H1 (cell line): Measurements from ENCODE around the gene MAVS. TPM values are rescaled to one million over a fixed set of nuclear protein-coding genes. Genes with fewer than 3 reads are reported as not detected.

ENCODE experiments used
- CTCF ChIA-PET: fragments of 300-600 bp; sonication (Branson Sonifier 250); formaldehyde crosslinking; loops from one replicate; lab custom pipeline; 2021; ENCODE audit not compliant: partially characterized antibody; lab: Charles Lee
- POLR2A ChIA-PET: fragments of 300-600 bp; sonication (Branson Sonifier 250); formaldehyde crosslinking; loops from one replicate; lab custom pipeline; 2021; ENCODE audit warnings: inconsistent platforms; ENCODE audit not compliant: partially characterized antibody; lab: Charles Lee
- DNase-seq, 2 experiments: peaks; one replicate each; pipeline versions ENCODE4 v3.0.0 to v3.0.0-alpha.2; 2010 to 2022; ENCODE audit warnings: low spot score in 2 of 2, low read depth in 1 of 2, mixed read lengths in 1 of 2
- FAIRE-seq: peaks from 2 replicates; lab custom pipeline; 2011; peaks lifted over from hg19 to GRCh38; lab: Jason Lieb, UNC
- H2AFZ ChIP-seq: 2 replicates; pipeline ENCODE4 v1.8.1; 2012; ENCODE audit warnings: low read length, inconsistent platforms
- H2AK5ac ChIP-seq: 2 replicates; pipeline ENCODE4 v1.6.1; 2013; ENCODE audit warnings: low read depth, low read length
- H2BK120ac ChIP-seq: replicated peaks from 2 replicates; pipeline ENCODE3; 2013; ENCODE audit warnings: low read depth, low read length, inconsistent platforms
- H2BK12ac ChIP-seq: 2 replicates; pipeline ENCODE4 v1.6.1; 2013; ENCODE audit warnings: low read depth, low read length
- H2BK15ac ChIP-seq: 2 replicates; pipeline ENCODE4 v1.6.1; 2013; ENCODE audit warnings: low read length
- H2BK20ac ChIP-seq: 2 replicates; pipeline ENCODE4 v1.6.1; 2013; ENCODE audit warnings: low read length
- H2BK5ac ChIP-seq: 2 replicates; pipeline ENCODE4 v1.6.1; 2013; ENCODE audit warnings: low read depth, low read length
- H3K14ac ChIP-seq: 2 replicates; pipeline ENCODE4 v1.6.1; 2013; ENCODE audit warnings: inconsistent platforms; ENCODE audit not compliant: insufficient read length
- H3K18ac ChIP-seq: 2 replicates; pipeline ENCODE4 v1.6.1; 2013; ENCODE audit warnings: low read length; ENCODE audit errors: extremely low read depth
- H3K23ac ChIP-seq: 2 replicates; pipeline ENCODE4 v1.6.1; 2013; ENCODE audit warnings: inconsistent platforms; ENCODE audit not compliant: insufficient read length
- H3K23me2 ChIP-seq: 2 replicates; pipeline ENCODE4 v1.6.1; 2013; ENCODE audit warnings: low read depth, low read length
- H3K27ac ChIP-seq: 2 replicates; pipeline ENCODE4 v1.6.1; 2011; ENCODE audit warnings: low read depth, low read length, inconsistent platforms
- H3K27me3 ChIP-seq, 4 experiments: replicated peaks in 1 of 4; 1 replicate in 1 of 4; 2 replicates in 3 of 4; pipeline versions ENCODE4 v1.6.1 to v1.8.1; 2011 to 2013; ENCODE audit warnings: low read length in 3 of 4, mild to moderate bottlenecking in 3 of 4, inconsistent platforms in 2 of 4, mixed read lengths in 2 of 4, moderate library complexity in 1 of 4; ENCODE audit not compliant: control insufficient read depth in 3 of 4, insufficient read depth in 3 of 4; ENCODE audit errors: extremely low read depth in 1 of 4
- H3K36me3 ChIP-seq, 4 experiments: 2 replicates each; pipeline versions ENCODE4 v1.6.1 to v1.8.1; 2011 to 2013; ENCODE audit warnings: mild to moderate bottlenecking in 4 of 4, low read length in 3 of 4, moderate library complexity in 2 of 4, control low read depth in 1 of 4, inconsistent platforms in 1 of 4; ENCODE audit not compliant: insufficient read depth in 4 of 4, control insufficient read depth in 2 of 4
- H3K4ac ChIP-seq: replicated peaks from 2 replicates; pipeline ENCODE3; 2013; ENCODE audit warnings: low read length, low read depth, mixed read lengths, inconsistent platforms; ENCODE audit not compliant: insufficient read length
- H3K4me1 ChIP-seq, 4 experiments: replicated peaks in 1 of 4; 1 replicate in 1 of 4; 2 replicates in 3 of 4; pipeline versions ENCODE4 v1.6.1 to v1.8.1; 2011 to 2013; ENCODE audit warnings: low read length in 3 of 4, inconsistent platforms in 2 of 4, mixed read lengths in 1 of 4; ENCODE audit not compliant: insufficient read depth in 4 of 4, control insufficient read depth in 3 of 4
- H3K4me2 ChIP-seq, 2 experiments: 2 replicates each; pipeline versions ENCODE4 v1.6.1 to v1.8.1; 2011 to 2013; ENCODE audit warnings: low read depth in 2 of 2, low read length in 2 of 2, control low read depth in 1 of 2, inconsistent platforms in 1 of 2, mild to moderate bottlenecking in 1 of 2; ENCODE audit not compliant: insufficient read depth in 1 of 2
- H3K4me3 ChIP-seq, 4 experiments: fragments of 200-600, 300-600 bp in 1 of 4; sonication (generic), shearing (Covaris generic), sonication (Bioruptor Twin) in 1 of 4; 2 replicates each; pipeline versions ENCODE4 v1.5.1 to v1.8.1; 2011 to 2016; ENCODE audit warnings: low read length in 4 of 4, low read depth in 3 of 4, control low read depth in 2 of 4, inconsistent platforms in 2 of 4, mild to moderate bottlenecking in 2 of 4, mixed read lengths in 1 of 4, moderate library complexity in 1 of 4; ENCODE audit not compliant: insufficient read depth in 2 of 4; ENCODE audit errors: extremely low read depth in 1 of 4
- H3K56ac ChIP-seq: replicated peaks from 2 replicates; pipeline ENCODE3; 2013; ENCODE audit warnings: low read depth, mild to moderate bottlenecking, mixed read lengths, low read length, inconsistent platforms; ENCODE audit not compliant: insufficient read length
- H3K79me1 ChIP-seq: 2 replicates; pipeline ENCODE4 v1.6.1; 2013; ENCODE audit warnings: low read depth, low read length, control low read depth
- H3K79me2 ChIP-seq, 2 experiments: 2 replicates each; pipeline versions ENCODE4 v1.6.1 to v1.8.1; 2012 to 2013; ENCODE audit warnings: low read length in 2 of 2, mild to moderate bottlenecking in 2 of 2, inconsistent platforms in 1 of 2; ENCODE audit not compliant: insufficient read depth in 2 of 2, control insufficient read depth in 1 of 2
- H3K9ac ChIP-seq, 4 experiments: replicated peaks in 1 of 4; 1 replicate in 1 of 4; 2 replicates in 3 of 4; pipeline versions ENCODE4 v1.6.1 to v1.8.1; 2011 to 2013; ENCODE audit warnings: low read depth in 3 of 4, low read length in 3 of 4, control low read depth in 2 of 4, mild to moderate bottlenecking in 2 of 4, moderate library complexity in 2 of 4, inconsistent platforms in 1 of 4; ENCODE audit errors: extremely low read depth in 1 of 4
- H3K9me3 ChIP-seq, 2 experiments: 2 replicates each; pipeline versions ENCODE4 v1.6.1 to v1.8.1; 2012 to 2013; ENCODE audit warnings: mild to moderate bottlenecking in 2 of 2, moderate library complexity in 2 of 2, control low read depth in 1 of 2, inconsistent platforms in 1 of 2, low read depth in 1 of 2, low read length in 1 of 2, mixed read lengths in 1 of 2; ENCODE audit not compliant: insufficient read depth in 2 of 2
- H4K20me1 ChIP-seq, 2 experiments: replicated peaks in 1 of 2; 2 replicates each; pipeline versions ENCODE3 to v1.8.1; 2011 to 2013; ENCODE audit warnings: inconsistent platforms in 2 of 2, low read length in 2 of 2, mild to moderate bottlenecking in 1 of 2; ENCODE audit not compliant: insufficient read depth in 2 of 2, control insufficient read depth in 1 of 2
- H4K5ac ChIP-seq: 2 replicates; pipeline ENCODE4 v1.6.1; 2013; ENCODE audit warnings: low read length, low read depth, mixed read lengths, inconsistent platforms; ENCODE audit not compliant: insufficient read length
- H4K8ac ChIP-seq: 2 replicates; pipeline ENCODE4 v1.8.0; 2013; ENCODE audit warnings: mild to moderate bottlenecking, moderate library complexity, low read length, inconsistent platforms; ENCODE audit not compliant: insufficient read depth; ENCODE audit errors: extremely low read depth
- H4K91ac ChIP-seq: replicated peaks from 2 replicates; pipeline ENCODE3; 2013; ENCODE audit warnings: low read length, mixed read lengths, inconsistent platforms; ENCODE audit not compliant: insufficient read length
- ASH2L ChIP-seq: fragments of 200-600, 300-600 bp; sonication (generic); IDR thresholded peaks from one replicate; pipeline ENCODE4 v1.7.1; 2017; ENCODE audit warnings: low read length
- CREB1 ChIP-seq: IDR thresholded peaks from 2 replicates; pipeline ENCODE4 v1.6.1; 2012; ENCODE audit warnings: inconsistent platforms
- JUN ChIP-seq: IDR thresholded peaks from 2 replicates; pipeline ENCODE4 v1.6.1; 2011; ENCODE audit warnings: low read depth, mild to moderate bottlenecking, improper control_type of control experiment, low read length
- KDM4A ChIP-seq: IDR thresholded peaks from one replicate; pipeline ENCODE4 v1.7.1; 2012; ENCODE audit warnings: low read depth, mild to moderate bottlenecking, moderate library complexity, low read length, inconsistent platforms; ENCODE audit not compliant: severe bottlenecking
- PHF8 ChIP-seq: fragments of 200-600 bp; sonication (generic); conservative IDR thresholded peaks from 2 replicates; pipeline ENCODE4 v1.7.1; 2012; ENCODE audit warnings: low read depth, mild to moderate bottlenecking, inconsistent platforms, low read length, moderate library complexity
- SIN3A ChIP-seq, 2 experiments: IDR thresholded peaks in 1 of 2; conservative IDR thresholded peaks in 1 of 2; 2 replicates each; pipeline ENCODE4 v1.6.1; 2011 to 2012; ENCODE audit warnings: low read length in 2 of 2, improper control_type of control experiment in 1 of 2, low read depth in 1 of 2, mild to moderate bottlenecking in 1 of 2
- SUZ12 ChIP-seq: fragments of 200-600 bp; sonication (generic); IDR thresholded peaks from 2 replicates; pipeline ENCODE4 v1.6.1; 2012; ENCODE audit warnings: mild to moderate bottlenecking, inconsistent platforms, low read length, moderate library complexity, mixed read lengths
- WGBS, 2 experiments: shearing (Covaris generic) in 1 of 2; methylation state at CpG; one replicate each; pipeline versions ENCODE4 v1.1.6 to v1.1.7; 2013 to 2015; ENCODE audit warnings: low lambda C conversion rate in 2 of 2, mixed read lengths in 2 of 2, inconsistent platforms in 1 of 2, low coverage in 1 of 2, missing lambda C conversion rate in 1 of 2; ENCODE audit not compliant: insufficient replicate concordance in 2 of 2, insufficient coverage in 1 of 2, insufficient read length in 1 of 2; ENCODE audit errors: extremely low coverage in 1 of 2, missing lambda C conversion rate in 1 of 2; 5-methylcytosine and 5-hydroxymethylcytosine counted together
- polyA plus RNA-seq, 7 experiments: library from polyadenylated mRNA; depleted of rRNA in 3 of 7; stranded (reverse) in 5 of 7; unstranded in 2 of 7; fragments of >200 nt in 5 of 7; fragments of 200-250 nt in 2 of 7; gene quantifications; 1 replicate in 5 of 7; 2 replicates in 1 of 7; 4 replicates in 1 of 7; pipeline versions ENCODE4 v1.2.1 to v1.2.3, GENCODE V29; 2011 to 2013; ENCODE audit warnings: missing spikeins in 2 of 7, mixed read lengths in 2 of 7
- total RNA-seq: library from RNA; stranded (reverse); fragmentation: NEBNext Ultra II Directional; extraction: Animal tissue kit (Norgen Biotek cat#: 25700); gene quantifications from 2 replicates; pipeline ENCODE4 v1.2.1, GENCODE V29; 2021
- TF ChIP-seq, protein P1 (sequence below): IDR thresholded peaks from 2 replicates; pipeline ENCODE4 v1.6.1; 2012; ENCODE audit warnings: inconsistent platforms

The MAVS gene
- total and polyA plus RNA-seq, 2 of the 8 experiments (the other 6 are each of a cell fraction or from before 2014, with no cell fraction given), result 9.9 to 24.3 TPM

DNA sequence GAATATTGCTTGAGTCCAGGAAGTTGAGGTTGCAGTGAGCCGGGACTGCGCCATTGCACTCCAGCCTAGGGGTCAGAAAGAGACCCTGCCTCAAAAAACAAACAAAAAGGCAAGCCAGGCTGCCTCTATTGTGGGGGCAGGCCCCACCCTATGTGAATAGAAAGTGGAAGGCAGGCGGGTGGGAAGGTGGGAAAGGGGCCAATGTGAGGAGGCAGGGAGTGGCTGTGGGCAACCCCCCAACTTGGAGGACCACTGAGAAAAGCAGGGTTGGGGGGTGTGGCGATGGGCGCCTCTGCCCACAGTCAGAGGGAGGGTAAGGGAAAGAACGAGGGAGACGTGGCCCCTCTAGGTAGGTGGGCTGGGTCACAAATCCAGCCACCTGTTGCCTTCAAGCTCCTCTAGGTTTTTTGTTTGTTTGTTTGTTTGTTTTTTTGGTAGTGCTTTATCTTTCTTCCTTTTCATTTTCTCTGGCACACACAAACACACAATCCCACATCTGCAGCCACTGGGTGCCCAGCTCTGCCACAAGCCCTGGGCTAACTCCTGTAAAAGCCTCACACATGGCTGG is 31.6 kb upstream of the MAVS start:
- Histone ChIP-seq H3K79me1 (no peaks in the 10 kb centered on the region), H2BK20ac (no peak overlapping the region)
- FAIRE-seq, result no peak
- TF ChIP-seq JUN (no peak), KDM4A (no peak), ASH2L (no peak), PHF8 (no peak), SIN3A (conservative IDR thresholded peaks at IDR 0.05 in 1 of 2, IDR thresholded peaks at IDR 0.05 in 1 of 2; ENCODE audit: low read depth in 1 of 2, low read length in 2 of 2) (no peak), CREB1 (no peak), SUZ12 (no peak)
- TF ChIP-seq, protein P1, sequence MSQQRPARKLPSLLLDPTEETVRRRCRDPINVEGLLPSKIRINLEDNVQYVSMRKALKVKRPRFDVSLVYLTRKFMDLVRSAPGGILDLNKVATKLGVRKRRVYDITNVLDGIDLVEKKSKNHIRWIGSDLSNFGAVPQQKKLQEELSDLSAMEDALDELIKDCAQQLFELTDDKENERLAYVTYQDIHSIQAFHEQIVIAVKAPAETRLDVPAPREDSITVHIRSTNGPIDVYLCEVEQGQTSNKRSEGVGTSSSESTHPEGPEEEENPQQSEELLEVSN, result no peak
- TF ChIP-seq, all 59 proteins: peak for 0
- DNase-seq, result no peak
- Histone ChIP-seq H2BK12ac (no peak overlapping the region), H3K4ac (no peak overlapping the region), H3K56ac (no peak overlapping the region), H3K14ac (no peak overlapping the region), H2BK5ac (no peak overlapping the region), H2BK15ac (no peak overlapping the region), H3K36me3 (no peaks in the 10 kb centered on the region), H2AK5ac (no peak overlapping the region), H3K27me3 (no peaks in the 10 kb centered on the region), H4K5ac (no peak overlapping the region), H3K79me2 (no peaks in the 10 kb centered on the region), H4K20me1 (no peaks in the 10 kb centered on the region), H3K23me2 (0 out of 2 replicates have a peak, but pooled peaks cover 2% of the 10 kb centered on the region), H3K18ac (no peak overlapping the region), H3K4me2 (no peak overlapping the region), H4K8ac (no peak overlapping the region), H4K91ac (no peak overlapping the region), H3K9ac (no peak overlapping the region), H3K23ac (no peak overlapping the region), H3K27ac (no peak overlapping the region), H3K9me3 (no peaks in the 10 kb centered on the region), H2BK120ac (no peak overlapping the region), H3K4me1 (peaks cover 0 to 10% (median 4%) of the 10 kb centered on the region in 4 experiments; a peak in 4 of 7 replicates), H3K4me3 (no peak overlapping the region), H2AFZ (no peak overlapping the region)
- ChIA-PET POLR2A (interaction anchor here (0.8 to 1.3 kb wide), 3 partner anchors 14 to 20 kb away, joined by 3 to 4 read pairs (median 3); partner anchors contain the start of gene CDC25B), CTCF (interaction anchor here (0.6 to 10.6 kb wide), 6 partner anchors 8 to 110 kb away, joined by 3 to 128 read pairs (median 4); partner anchors contain the start of genes CENPB and SPEF1)
- 81% methylated on average over 7 of the region's 7 CpGs; no CpG with 5 or more reads in 1 of the 2 experiments for WGBS, 2 experiments
